Lung (tissue), 12 donors: Measurements from ENCODE around the gene FUT9. TPM values are rescaled to one million over a fixed set of nuclear protein-coding genes. Genes with fewer than 3 reads are reported as not detected.
A peak's percentile ranks its signal among the peaks of the same experiment; 100 is the strongest.

Experiments used
- ATAC-seq: fragments of 200-7000 bp; cut with Tn5 transposase; one replicate; pipeline ENCODE4 v1.9.1; 2020; ENCODE audit warnings: moderate number of reproducible peaks; ENCODE audit not compliant: insufficient read depth, low FRiP score
- DNase-seq, 3 donors: peaks; one replicate each; pipeline ENCODE4 v3.0.0-alpha.2; 2013 to 2017
- H3K27ac ChIP-seq, 2 donors: one replicate each; pipeline ENCODE4 v1.5.1; 2013; ENCODE audit warnings: mild to moderate bottlenecking in 2 of 2, moderate library complexity in 2 of 2, control low read depth in 1 of 2, inconsistent platforms in 1 of 2, low read depth in 1 of 2, low read length in 1 of 2
- H3K27me3 ChIP-seq, 3 donors: one replicate each; pipeline ENCODE4 v1.5.1; 2013; ENCODE audit warnings: low read length in 2 of 3; ENCODE audit not compliant: control insufficient read depth in 3 of 3, insufficient read depth in 3 of 3
- H3K36me3 ChIP-seq, 4 donors: one replicate each; pipeline ENCODE4 v1.5.1; 2013; ENCODE audit warnings: low read length in 4 of 4, mild to moderate bottlenecking in 1 of 4, moderate library complexity in 1 of 4; ENCODE audit not compliant: control insufficient read depth in 4 of 4, insufficient read depth in 4 of 4
- H3K4me1 ChIP-seq, 5 donors: one replicate each; pipeline ENCODE4 v1.5.1; 2013; ENCODE audit warnings: low read length in 5 of 5, mild to moderate bottlenecking in 2 of 5, moderate library complexity in 1 of 5; ENCODE audit not compliant: control insufficient read depth in 5 of 5, insufficient read depth in 5 of 5
- H3K4me3 ChIP-seq: one replicate; pipeline ENCODE4 v1.5.1; 2013; ENCODE audit warnings: mild to moderate bottlenecking, control low read depth, moderate library complexity
- H3K9ac ChIP-seq, 2 donors: one replicate each; pipeline ENCODE4 v1.5.1; 2013; ENCODE audit warnings: low read length in 2 of 2, control low read depth in 1 of 2; ENCODE audit not compliant: insufficient read depth in 1 of 2
- H3K9me3 ChIP-seq, 4 donors: one replicate each; pipeline ENCODE4 v1.5.1; 2013; ENCODE audit warnings: low read length in 3 of 4, mild to moderate bottlenecking in 1 of 4, moderate library complexity in 1 of 4; ENCODE audit not compliant: control insufficient read depth in 4 of 4, insufficient read depth in 3 of 4
- CTCF ChIP-seq: IDR thresholded peaks from 2 replicates; pipeline ENCODE4 v1.5.1; 2012; ENCODE audit warnings: mild to moderate bottlenecking; ENCODE audit errors: control extremely low read depth, extremely low read depth
- WGBS, 2 donors: extraction: QIAGEN DNeasy Blood & Tissue Kit; methylation state at CpG; one replicate each; pipeline ENCODE4 v1.1.7; 2013; 5-methylcytosine and 5-hydroxymethylcytosine counted together
- polyA plus RNA-seq, 2 donors: library from polyadenylated mRNA; stranded (reverse); fragments of 200-250 nt; gene quantifications; one replicate each; pipeline ENCODE4 v1.2.1, GENCODE V29; 2013
- total RNA-seq, 2 donors: library from RNA; depleted of rRNA in 1 of 2; stranded (reverse); fragments of >200 nt in 1 of 2; gene quantifications; one replicate each; pipeline ENCODE4 v1.2.1, GENCODE V29; 2014 to 2021
- donor health status: control.
- donor health status: control.
- donor health status: Bipolar disorder and iron deficiency.
- donor health status: healthy.
- donor health status: DM: yes; HTN: yes; CAD: no.

FUT9 gene
- total and polyA plus RNA-seq, 4 donors: under 0.01 to 0.14 TPM; not detected in 2

- peak in 1 of 3 donors; percentile 1 for DNase-seq
- ATAC-seq: no peak
- Histone ChIP-seq H3K4me3 (no peak overlapping the region), H3K27ac (no peak overlapping the region), H3K9me3 (no peaks in the 10 kb centered on the region), H3K9ac (no peak overlapping the region), H3K4me1 (no peaks in the 10 kb centered on the region), H3K27me3 (no peaks in the 10 kb centered on the region), H3K36me3 (no peaks in the 10 kb centered on the region)
- WGBS, 2 donors: 28 to 52% methylated on average over 3 of the region's 3 CpGs
- no peak for TF ChIP-seq CTCF
Measured at GRCh38 chr6:96157018-96157565, 141.3 kb downstream of the FUT9 start.

GRCh38 chr6:96162711-96163120, 146.9 kb downstream of the FUT9 start:
- Histone ChIP-seq H3K27ac (no peak overlapping the region), H3K9ac (no peak overlapping the region), H3K4me1 (no peaks in the 10 kb centered on the region), H3K36me3 (no peaks in the 10 kb centered on the region), H3K27me3 (no peaks in the 10 kb centered on the region), H3K9me3 (no peaks in the 10 kb centered on the region), H3K4me3 (no peak overlapping the region)
- no peak for DNase-seq
- whole genome bisulfite sequencing, 2 donors: 38 to 42% methylated on average over 2 of the region's 2 CpGs
- ATAC-seq: no peak
- no peak for TF ChIP-seq CTCF

- no peak for TF ChIP-seq CTCF
- no peaks in the 10 kb centered on the region for H3K9me3 ChIP-seq
- no peak overlapping the region for H3K4me3 ChIP-seq
- no peak for DNase-seq
- H3K36me3 ChIP-seq: no peaks in the 10 kb centered on the region
- H3K27me3 ChIP-seq: no peaks in the 10 kb centered on the region
- H3K9ac ChIP-seq: no peak overlapping the region
- no peak for ATAC-seq
- no peak overlapping the region for H3K27ac ChIP-seq
- H3K4me1 ChIP-seq: no peaks in the 10 kb centered on the region
Measured at GRCh38 chr6:96164802-96165201, 149.0 kb downstream of the FUT9 start.

- no peak for DNase-seq
- Histone ChIP-seq H3K4me1 (no peaks in the 10 kb centered on the region), H3K4me3 (no peak overlapping the region), H3K36me3 (no peaks in the 10 kb centered on the region), H3K9ac (no peak overlapping the region), H3K9me3 (peaks cover 0 to 1% (median 0%) of the 10 kb centered on the region in 4 donors), H3K27ac (no peak overlapping the region), H3K27me3 (no peaks in the 10 kb centered on the region)
- ATAC-seq: no peak
- 71 to 84% methylated on average over 2 of the region's 2 CpGs for WGBS, 2 donors
- no peak for TF ChIP-seq CTCF
Measured at GRCh38 chr6:96171112-96171511, 155.3 kb downstream of the FUT9 start.
